ENCODE measurements around the gene S100A9.

DNA sequence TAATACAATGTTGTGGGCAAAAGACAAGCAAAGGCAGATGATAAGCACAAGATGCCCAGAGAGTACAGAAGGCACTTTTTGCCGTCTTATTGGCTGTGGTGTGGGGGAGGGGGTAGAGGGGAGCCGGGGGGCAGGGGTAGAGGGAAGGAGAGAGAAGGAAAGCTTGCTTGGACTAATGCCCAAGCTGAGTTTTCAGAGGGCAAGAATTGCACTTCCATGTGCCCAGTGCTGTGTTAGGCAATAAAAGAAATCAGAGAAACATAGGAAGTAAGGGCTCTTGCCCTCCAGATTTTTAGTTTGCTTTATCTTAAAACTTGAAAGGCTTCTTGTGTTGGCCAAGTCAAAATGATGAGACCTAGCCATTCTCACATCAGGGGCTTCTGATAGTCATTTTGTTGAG lies 9.4 kb downstream of the S100A9 start:
- TF ChIP-seq ZNF24 (tag by site-specific recombination; IDR thresholded peaks at IDR 0.05) = no peak
- TF ChIP-seq TRIM28 (IDR thresholded peaks at IDR 0.05; ENCODE audit: borderline replicate concordance, low read length) = no peak
- TF ChIP-seq, protein P1, sequence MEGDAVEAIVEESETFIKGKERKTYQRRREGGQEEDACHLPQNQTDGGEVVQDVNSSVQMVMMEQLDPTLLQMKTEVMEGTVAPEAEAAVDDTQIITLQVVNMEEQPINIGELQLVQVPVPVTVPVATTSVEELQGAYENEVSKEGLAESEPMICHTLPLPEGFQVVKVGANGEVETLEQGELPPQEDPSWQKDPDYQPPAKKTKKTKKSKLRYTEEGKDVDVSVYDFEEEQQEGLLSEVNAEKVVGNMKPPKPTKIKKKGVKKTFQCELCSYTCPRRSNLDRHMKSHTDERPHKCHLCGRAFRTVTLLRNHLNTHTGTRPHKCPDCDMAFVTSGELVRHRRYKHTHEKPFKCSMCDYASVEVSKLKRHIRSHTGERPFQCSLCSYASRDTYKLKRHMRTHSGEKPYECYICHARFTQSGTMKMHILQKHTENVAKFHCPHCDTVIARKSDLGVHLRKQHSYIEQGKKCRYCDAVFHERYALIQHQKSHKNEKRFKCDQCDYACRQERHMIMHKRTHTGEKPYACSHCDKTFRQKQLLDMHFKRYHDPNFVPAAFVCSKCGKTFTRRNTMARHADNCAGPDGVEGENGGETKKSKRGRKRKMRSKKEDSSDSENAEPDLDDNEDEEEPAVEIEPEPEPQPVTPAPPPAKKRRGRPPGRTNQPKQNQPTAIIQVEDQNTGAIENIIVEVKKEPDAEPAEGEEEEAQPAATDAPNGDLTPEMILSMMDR (tag by site-specific recombination; IDR thresholded peaks at IDR 0.05) = no peak
- TF ChIP-seq, protein P2, sequence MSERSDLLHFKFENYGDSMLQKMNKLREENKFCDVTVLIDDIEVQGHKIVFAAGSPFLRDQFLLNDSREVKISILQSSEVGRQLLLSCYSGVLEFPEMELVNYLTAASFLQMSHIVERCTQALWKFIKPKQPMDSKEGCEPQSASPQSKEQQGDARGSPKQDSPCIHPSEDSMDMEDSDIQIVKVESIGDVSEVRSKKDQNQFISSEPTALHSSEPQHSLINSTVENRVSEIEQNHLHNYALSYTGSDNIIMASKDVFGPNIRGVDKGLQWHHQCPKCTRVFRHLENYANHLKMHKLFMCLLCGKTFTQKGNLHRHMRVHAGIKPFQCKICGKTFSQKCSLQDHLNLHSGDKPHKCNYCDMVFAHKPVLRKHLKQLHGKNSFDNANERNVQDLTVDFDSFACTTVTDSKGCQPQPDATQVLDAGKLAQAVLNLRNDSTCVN (tag by site-specific recombination; optimal IDR thresholded peaks at IDR 0.05) = no peak
- no peak for TF ChIP-seq TCF7L2 (IDR thresholded peaks at IDR 0.05; ENCODE audit: borderline replicate concordance, low read depth, low read length)
- no peak for TF ChIP-seq ZNF366 (tag by site-specific recombination; conservative IDR thresholded peaks at IDR 0.05)
- TF ChIP-seq ZNF335 (tag by site-specific recombination; conservative IDR thresholded peaks at IDR 0.05) = no peak
